ENCODE results near the gene SPAG16.

DNA sequence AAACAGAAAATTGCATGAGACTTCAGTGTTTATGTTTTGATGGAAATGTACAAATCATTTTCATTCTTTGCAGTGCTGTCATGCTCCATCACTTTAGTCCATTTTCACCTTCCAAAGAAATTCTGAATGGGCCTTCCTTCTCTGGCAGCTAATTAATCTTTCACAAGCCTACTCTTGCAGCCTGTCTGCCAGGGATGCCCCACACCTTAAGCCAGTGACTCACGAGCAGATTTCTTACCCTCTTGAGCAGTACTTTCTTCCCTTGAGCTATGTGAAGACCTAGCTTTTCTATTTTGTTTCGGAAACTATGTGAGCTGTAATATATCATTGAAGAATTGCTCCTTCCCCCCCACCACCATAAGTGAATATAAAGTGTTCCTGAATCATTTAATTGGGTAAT lies 722.3 kb downstream of the SPAG16 start:
- TF ChIP-seq, protein P1, sequence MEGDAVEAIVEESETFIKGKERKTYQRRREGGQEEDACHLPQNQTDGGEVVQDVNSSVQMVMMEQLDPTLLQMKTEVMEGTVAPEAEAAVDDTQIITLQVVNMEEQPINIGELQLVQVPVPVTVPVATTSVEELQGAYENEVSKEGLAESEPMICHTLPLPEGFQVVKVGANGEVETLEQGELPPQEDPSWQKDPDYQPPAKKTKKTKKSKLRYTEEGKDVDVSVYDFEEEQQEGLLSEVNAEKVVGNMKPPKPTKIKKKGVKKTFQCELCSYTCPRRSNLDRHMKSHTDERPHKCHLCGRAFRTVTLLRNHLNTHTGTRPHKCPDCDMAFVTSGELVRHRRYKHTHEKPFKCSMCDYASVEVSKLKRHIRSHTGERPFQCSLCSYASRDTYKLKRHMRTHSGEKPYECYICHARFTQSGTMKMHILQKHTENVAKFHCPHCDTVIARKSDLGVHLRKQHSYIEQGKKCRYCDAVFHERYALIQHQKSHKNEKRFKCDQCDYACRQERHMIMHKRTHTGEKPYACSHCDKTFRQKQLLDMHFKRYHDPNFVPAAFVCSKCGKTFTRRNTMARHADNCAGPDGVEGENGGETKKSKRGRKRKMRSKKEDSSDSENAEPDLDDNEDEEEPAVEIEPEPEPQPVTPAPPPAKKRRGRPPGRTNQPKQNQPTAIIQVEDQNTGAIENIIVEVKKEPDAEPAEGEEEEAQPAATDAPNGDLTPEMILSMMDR (IDR thresholded peaks at IDR 0.05; ENCODE audit: low read depth, low read length) = no peak
- TF ChIP-seq POLR2A (IDR thresholded peaks at IDR 0.05; ENCODE audit: extremely low read depth, insufficient read length) = no peak
- TF ChIP-seq, protein P2, sequence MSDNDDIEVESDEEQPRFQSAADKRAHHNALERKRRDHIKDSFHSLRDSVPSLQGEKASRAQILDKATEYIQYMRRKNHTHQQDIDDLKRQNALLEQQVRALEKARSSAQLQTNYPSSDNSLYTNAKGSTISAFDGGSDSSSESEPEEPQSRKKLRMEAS (IDR thresholded peaks at IDR 0.05; ENCODE audit: low read depth, low read length) = no peak

All from NB4 (cell line).